ENCODE measurements around the gene SPTBN1.
A peak's percentile ranks its signal among the peaks of the same experiment; 100 is the strongest.

Gene SPTBN1

DNA sequence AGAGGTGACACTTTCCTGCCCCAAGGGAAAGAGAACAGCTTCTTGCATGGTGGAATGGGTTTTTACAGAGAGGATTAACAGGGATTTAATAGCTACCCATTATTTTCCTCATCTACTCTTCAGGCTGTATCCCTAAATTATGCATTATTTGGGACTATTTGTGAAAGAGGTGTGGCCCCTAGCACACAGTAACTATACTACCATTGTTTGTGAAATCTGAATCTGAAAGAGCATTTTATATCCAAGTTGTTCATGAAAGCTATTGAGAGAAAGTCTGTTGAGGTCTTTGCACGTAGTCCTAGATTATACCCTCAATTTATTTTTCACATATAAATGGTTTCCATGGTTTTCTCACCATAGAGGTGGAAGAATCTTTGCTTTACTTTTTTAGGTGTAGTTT, 78.1 kb downstream of the SPTBN1 start:
- DNase-seq: no peak

DNA sequence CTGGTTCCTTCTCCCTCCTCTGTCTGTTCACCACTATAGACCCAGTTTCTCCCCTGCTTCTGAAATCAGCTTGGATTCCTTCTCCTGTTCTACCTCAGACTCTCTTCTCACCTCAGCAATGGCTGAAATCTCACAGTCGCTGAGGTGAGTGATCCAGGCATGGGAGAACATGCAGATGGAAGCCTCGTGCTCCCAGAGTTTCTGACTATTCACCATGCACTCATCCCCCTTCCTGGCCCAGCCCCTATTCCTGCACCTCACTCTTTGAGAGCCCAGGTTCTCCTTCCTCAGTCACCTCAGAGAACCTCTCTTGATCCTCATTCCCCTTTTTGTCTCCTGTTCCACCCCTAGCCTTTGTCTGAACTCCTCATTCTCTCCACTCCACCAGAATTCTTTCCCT, 78.5 kb downstream of the SPTBN1 start:
- no peak for DNase-seq

GRCh38 chr2:54535599-54536195, 79.6 kb downstream of the SPTBN1 start:
- DNase-seq: no peak

- no peak for DNase-seq
Measured at GRCh38 chr2:54536720-54537119, 80.6 kb downstream of the SPTBN1 start.

- DNase-seq: no peak
Measured at GRCh38 chr2:54538537-54538936, 82.4 kb downstream of the SPTBN1 start.

DNA sequence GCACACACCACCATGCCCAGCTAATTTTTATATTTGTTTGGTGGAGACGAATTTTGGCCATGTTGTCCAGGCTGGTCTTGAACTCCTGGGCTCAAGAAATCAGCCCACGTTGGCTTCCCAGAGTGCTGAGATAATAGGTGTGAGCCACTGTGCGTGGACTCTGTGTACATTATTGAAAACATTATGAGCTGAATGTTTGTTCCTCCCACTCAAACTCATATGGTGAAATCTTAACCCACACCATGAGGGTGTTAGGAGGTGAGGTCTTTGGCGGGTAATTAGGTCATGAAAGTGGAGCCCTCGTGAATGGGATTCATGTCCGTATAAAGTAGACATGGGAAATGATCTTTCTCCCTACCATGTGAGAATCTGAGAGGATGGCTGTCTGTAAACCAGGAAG, 83.6 kb downstream of the SPTBN1 start:
- no peak for DNase-seq

GRCh38 chr2:54540194-54540593, 84.1 kb downstream of the SPTBN1 start:
- no peak for DNase-seq

GRCh38 chr2:54541995-54542394, 85.9 kb downstream of the SPTBN1 start:
- no peak for DNase-seq

DNA sequence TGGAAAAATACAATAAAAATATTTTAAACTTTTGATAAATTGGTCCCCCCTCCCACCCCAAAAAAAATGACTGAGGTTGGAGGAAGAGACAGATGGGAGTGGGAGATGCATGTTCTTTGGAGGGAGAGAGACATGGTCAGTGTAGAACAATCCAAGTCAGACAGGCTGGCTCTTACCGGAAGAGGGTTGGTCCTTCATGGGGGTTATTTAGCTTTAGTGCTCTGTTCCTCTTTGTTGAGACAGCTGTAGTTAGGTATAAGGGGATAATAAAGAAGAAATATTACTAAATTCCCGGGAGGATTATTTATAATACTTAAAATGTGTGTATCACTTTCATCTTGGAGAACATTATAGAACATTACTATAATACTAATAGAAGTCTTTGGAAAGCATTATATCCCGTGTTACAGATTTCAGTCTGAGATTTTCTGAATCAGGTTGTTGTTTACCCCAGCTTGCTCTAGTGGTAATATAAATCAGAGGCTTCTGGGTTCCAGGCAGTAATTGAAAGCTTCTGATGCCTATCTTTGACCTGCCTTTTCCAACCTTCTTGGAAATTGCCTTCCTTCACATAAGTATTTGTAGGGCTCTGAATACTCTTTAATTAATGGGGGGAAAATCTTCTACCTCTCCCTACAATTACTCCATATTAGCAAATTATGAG, 87.7 kb downstream of the SPTBN1 start:
- DNase-seq: no peak

- no peak for DNase-seq
Measured at GRCh38 chr2:54545702-54546450, 89.7 kb downstream of the SPTBN1 start.

DNA sequence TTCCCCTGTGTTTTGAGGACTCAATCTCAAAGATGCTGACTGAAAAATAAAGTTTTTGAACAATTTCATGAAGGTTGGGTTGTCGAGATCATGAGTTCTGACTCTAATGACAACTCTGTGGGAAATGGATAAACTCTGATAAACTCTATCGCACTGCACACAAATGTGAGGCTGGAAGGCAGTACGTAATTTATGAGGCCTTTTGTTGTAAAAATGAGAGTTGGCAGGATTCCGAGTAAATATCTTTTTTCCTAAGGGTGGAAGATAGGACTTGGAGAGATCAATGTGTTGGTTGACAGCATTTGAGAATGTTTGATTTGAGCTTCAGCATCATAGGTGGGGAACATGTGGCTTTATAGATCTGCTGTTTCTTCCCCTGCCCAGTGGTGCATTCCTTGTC, 90.4 kb downstream of the SPTBN1 start:
- DNase-seq: no peak

DNA sequence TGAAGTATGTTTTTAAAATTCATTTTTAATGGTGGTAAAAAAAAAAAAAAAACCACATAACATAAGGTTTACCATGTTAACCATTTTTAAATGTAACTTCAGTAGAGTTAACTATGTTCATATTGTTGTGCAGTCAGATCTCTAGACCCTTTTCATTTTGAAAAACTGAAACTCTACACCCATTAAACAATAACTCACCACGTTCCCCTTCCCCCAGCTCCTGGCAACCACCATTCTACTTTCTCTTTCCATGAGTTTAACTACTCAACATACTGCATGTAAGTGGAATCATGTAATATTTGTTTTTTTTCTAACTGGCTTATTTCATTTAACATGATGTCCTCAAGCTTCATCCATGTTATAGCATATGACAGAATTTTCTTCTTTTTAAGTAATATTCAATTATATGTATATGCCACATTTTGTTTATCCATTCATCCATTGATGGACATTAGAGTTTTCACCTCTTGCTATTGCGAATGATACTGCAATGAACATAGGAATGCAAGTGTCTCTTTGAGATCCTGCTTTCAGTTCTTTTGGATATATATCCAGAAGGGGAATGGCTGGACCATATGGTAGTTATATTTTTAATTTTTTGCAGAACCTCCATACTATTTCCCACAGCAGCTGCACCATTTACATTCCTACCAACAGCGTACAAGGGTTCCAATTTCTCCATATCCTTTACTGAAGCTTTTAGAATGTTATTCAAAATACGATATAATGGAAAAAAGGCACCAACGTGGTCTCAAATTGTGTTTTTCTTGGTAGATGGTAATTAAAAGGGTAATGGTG, 91.0 kb downstream of the SPTBN1 start:
- no peak for DNase-seq

GRCh38 chr2:54549430-54549829, 93.3 kb downstream of the SPTBN1 start:
- no peak for DNase-seq

DNA sequence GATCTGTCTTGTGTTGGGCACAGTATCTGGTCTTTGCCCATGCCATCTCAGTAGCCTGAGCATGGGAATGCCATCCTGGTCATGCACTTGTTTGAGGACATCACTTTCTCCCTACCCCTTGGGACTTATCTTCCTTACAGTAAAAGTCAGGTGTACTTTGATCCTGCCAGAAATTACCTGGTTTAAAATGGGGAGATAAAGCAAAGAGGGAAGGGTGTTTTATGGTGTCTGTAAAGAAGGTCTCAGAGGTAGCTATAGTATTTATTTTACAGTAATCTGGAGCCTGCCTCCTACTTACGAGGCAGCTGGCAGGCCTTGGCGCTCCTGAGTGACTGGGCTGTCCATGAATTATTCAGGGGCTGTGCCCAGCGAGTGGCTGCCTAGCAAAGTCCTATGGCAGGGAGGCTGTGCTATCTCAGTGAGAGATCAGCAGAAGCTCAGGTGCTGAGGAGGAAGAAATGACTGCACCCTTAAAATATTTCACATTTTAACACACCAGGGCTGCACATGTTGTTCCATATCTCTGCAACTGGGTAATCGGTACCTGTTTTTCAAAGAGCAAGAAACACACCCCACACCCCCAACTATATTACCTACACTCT, 93.9 kb downstream of the SPTBN1 start:
- DNase-seq: no peak

DNA sequence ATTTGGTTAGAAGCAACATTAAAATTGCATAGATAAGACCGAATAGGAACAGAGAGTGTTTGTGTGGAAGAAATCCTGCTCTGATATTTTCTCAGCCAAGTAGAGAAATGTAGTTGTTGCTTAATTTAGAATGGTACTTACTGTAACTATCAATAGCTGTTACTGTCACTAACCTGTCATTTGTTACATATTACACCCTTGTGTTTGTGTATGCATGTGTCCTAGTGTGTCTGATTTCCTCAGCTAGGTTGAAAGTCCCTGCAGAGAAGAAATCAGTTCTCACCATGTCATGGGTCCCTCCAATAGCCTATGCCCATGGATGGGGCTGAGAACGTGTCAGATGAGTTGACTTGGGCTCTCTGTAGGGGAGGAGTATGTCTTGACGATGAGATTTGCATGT, 94.4 kb downstream of the SPTBN1 start:
- no peak for DNase-seq

DNA sequence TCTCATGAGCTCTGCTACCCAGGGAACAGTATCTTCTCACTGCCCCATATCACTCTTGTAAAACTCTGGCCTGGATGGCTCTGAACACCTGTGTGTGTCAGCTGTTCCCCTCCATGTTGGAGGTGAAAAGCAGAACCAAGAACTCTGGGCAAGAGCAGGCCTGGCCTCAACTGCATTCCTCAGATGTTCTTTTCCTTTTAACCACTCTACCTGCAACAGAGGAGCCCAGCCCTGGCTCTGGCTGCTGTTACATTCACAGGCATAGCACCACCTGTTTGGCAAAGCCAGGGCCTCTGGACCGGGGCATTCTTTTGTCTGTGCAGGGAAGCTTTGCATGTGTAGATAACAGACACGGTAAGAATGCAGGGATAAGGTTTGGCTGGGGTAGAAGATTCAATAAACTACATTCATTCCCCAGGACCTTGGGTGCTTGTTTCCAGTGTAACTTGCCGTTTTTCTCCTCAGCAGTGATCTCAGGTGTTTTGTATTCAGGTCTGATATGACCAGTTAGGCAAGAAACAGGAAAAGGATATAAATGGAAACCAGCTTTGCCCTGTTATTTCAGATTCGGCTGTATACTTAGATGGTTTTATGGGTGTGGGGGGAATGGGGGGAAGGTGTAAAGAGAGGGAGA, 95.1 kb downstream of the SPTBN1 start:
- no peak for DNase-seq

DNA sequence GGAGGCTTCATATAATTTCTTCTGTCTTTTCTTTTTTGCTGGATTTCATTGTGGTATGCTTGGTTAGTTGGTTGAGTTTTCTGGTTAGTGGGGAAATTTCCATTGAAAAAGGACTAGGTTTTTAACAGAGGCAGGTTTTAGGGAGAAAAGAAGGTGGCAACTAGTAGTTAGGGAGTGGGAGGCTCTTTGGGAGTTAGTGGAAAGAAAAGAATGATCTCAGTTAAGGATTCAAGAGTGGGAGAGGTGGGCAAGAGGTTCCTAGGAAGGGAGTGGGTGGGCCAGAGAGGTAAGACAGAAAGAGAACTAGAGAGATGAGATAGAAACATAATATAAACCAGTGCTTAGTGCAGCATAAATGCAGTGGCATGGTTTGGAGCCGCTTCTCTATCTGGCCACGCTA, 96.9 kb downstream of the SPTBN1 start:
- DNase-seq: no peak

DNA sequence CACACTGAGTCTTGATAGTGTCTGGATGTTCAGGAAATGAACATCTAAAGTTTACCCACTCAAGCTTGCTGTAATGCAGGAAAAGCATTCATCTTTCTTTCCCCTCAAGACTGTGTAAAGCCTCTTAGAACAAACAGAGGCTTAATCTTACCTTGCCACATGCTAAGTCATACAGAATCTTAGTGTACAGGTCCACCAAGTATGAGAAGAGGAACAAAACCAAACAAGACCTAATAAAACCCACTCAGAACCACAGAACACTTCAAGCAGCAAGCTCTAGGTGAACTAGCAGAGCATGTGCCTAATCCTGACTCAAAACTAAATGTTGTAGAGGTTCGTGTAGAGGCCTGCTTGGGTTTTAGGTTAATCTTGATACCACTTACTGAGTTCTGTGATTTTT, 97.6 kb downstream of the SPTBN1 start:
- no peak for DNase-seq

DNA sequence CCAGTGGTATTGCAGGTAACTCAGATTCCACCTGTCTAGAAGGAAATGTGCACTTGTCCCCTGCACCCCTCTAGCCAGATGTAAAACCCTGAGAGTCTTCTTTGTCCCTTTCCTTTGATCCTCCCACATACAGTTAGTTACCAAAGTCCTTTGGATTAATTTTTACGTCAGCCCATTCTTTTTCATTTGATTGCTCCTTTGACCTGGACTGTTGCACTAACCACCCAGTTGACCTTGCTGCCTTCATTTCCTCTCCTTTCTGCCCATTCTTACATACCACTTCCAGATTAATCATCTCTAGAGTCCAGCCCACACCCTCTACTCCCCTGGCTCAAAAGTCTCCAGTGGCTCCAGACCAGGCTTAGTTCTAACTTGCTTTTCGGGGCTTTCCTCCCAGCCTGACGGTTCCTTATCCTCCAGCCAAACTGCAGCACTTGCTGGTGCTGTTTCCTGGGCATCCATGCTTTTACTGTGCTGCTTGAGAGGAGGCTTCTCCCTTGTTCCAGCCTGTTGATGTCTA, 99.3 kb downstream of the SPTBN1 start:
- DNase-seq: no peak

- DNase-seq: no peak
Measured at GRCh38 chr2:54556621-54557121, 100.5 kb downstream of the SPTBN1 start.

GRCh38 chr2:54557211-54557600, 101.1 kb downstream of the SPTBN1 start:
- no peak for DNase-seq

DNA sequence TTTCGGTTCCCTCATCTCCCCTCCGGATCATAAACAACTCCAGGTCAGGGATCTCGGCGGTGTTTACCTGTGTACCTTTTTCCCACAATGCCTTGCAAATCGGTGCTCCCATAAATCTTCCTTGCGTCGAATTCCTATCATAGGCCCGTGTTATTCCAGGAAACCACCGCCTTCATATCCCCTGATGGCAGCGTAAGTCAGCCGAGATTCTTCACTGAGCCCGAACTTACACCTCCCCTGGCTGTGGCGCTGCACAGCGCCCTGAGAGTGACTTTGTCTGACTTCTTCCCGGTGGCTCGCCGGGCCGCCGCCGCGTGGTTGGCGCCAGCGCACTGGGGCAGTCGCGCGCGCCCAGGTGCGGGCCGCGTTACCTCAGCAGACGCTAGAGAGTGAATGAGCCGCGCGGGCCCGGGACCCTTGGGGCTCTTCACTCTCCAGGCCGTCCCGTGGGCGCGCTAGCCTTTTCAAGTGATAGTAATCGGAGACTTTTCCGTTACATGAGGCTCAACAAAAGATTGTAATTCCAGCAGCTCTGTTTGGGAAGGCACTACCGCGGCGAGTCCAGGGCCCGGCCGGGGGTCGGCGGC, 101.6 kb downstream of the SPTBN1 start:
- DNase-seq: peak; percentile 81
